Calu3 (cell line): Measurements from ENCODE around the gene OR2B2. TPM values are rescaled to one million over a fixed set of nuclear protein-coding genes. Genes with fewer than 3 reads are reported as not detected.
"Not testable (repeated sequence)": the region's sequence is repeated elsewhere in the genome, so short reads cannot be mapped to it uniquely, and the experiment has no call there.

Experiments
- BruUV-seq: library from RNA; stranded (reverse); fragments of 400-500 nt; replicated peaks from 2 replicates; lab custom pipeline; 2021; lab: Mats Ljungman, UMichigan
- CTCF ChIA-PET: fragments of 300-600 bp; sonication (Branson Sonifier 250); formaldehyde crosslinking; loops from one replicate; lab custom pipeline; 2022; ENCODE audit warnings: antibody characterized with exemption; lab: Charles Lee
- DNase-seq: peaks from one replicate; pipeline ENCODE4 v3.0.0; 2022
- H3K27ac Mint-ChIP-seq: one replicate; pipeline ENCODE4 v1.8.0; 2022; ENCODE audit warnings: mixed read lengths; ENCODE audit not compliant: unreplicated experiment
- H3K27me3 Mint-ChIP-seq: one replicate; pipeline ENCODE4 v1.8.0; 2022; ENCODE audit warnings: mixed read lengths; ENCODE audit not compliant: unreplicated experiment
- H3K36me3 Mint-ChIP-seq: one replicate; pipeline ENCODE4 v1.8.0; 2022; ENCODE audit warnings: mild to moderate bottlenecking, moderate library complexity, mixed read lengths; ENCODE audit not compliant: insufficient read depth, unreplicated experiment
- H3K4me1 Mint-ChIP-seq: one replicate; pipeline ENCODE4 v1.8.0; 2022; ENCODE audit warnings: mild to moderate bottlenecking, low read depth, mixed read lengths; ENCODE audit not compliant: unreplicated experiment
- H3K4me3 Mint-ChIP-seq: one replicate; pipeline ENCODE4 v1.8.0; 2022; ENCODE audit warnings: mild to moderate bottlenecking, low read depth, moderate library complexity, mixed read lengths; ENCODE audit not compliant: unreplicated experiment
- H3K9me3 Mint-ChIP-seq: one replicate; pipeline ENCODE4 v1.8.0; 2022; ENCODE audit warnings: low read depth, mixed read lengths; ENCODE audit not compliant: unreplicated experiment
- CTCF ChIP-seq: fragments of 200-600 bp; IDR thresholded peaks from one replicate; pipeline ENCODE4 v1.8.0; 2022; ENCODE audit warnings: antibody characterized with exemption; ENCODE audit not compliant: unreplicated experiment
- intact Hi-C: fragments of 100-400 bp; cut with micrococcal nuclease; formaldehyde crosslinking; loops from one replicate; pipeline ENCODE4 v1.10.0; 2022; ENCODE audit not compliant: unreplicated experiment
- total RNA-seq: library from RNA; stranded (reverse); gene quantifications from 2 replicates; pipeline ENCODE4 v1.2.3, GENCODE V29; 2022

OR2B2 gene
- total RNA-seq, 1 experiment from 2014 or later: not detected

- CTCF ChIA-PET: interaction anchor here (0.6 kb wide), 1 partner anchor 18 kb away, joined by 3 read pairs; no protein-coding TSS in a partner anchor
- Mint-ChIP-seq H3K27me3 (peaks cover 2% of the 10 kb centered on the region), H3K36me3 (no peaks in the 10 kb centered on the region), H3K9me3 (peaks cover 7% of the 10 kb centered on the region), H3K4me1 (peaks cover 2% of the 10 kb centered on the region), H3K4me3 (no peak overlapping the region), H3K27ac (no peak overlapping the region)
- BruUV-seq: no TSS peak
- DNase-seq: no peak
- intact Hi-C loops: no loop called here
- no peak for TF ChIP-seq CTCF
These were observed 36.0 kb upstream of the OR2B2 start for GRCh38 chr6:27948237-27948636.

GRCh38 chr6:27943072-27943471, 30.9 kb upstream of the OR2B2 start:
- CTCF ChIA-PET, DNase-seq, H3K27ac Mint-ChIP-seq, BruUV-seq, H3K36me3 Mint-ChIP-seq, intact Hi-C loops, H3K9me3 Mint-ChIP-seq: not testable (repeated sequence)
- peaks cover 11% of the 10 kb centered on the region for H3K27me3 Mint-ChIP-seq
- H3K4me3 Mint-ChIP-seq: peak overlapping the region; percentile 47
- H3K4me1 Mint-ChIP-seq: peaks cover 10% of the 10 kb centered on the region

- Mint-ChIP-seq H3K4me3 (no peak overlapping the region), H3K4me1 (peaks cover 10% of the 10 kb centered on the region), H3K27ac (no peak overlapping the region), H3K27me3 (peaks cover 17% of the 10 kb centered on the region), H3K9me3 (peaks cover 7% of the 10 kb centered on the region), H3K36me3 (no peaks in the 10 kb centered on the region)
- CTCF ChIA-PET: no interaction called here
- intact Hi-C loops: no loop called here
- no peak for TF ChIP-seq CTCF
- no peak for DNase-seq
- no TSS peak for BruUV-seq
These were observed 28.6 kb upstream of the OR2B2 start for GRCh38 chr6:27940766-27941165.

- no peaks in the 10 kb centered on the region for H3K36me3 Mint-ChIP-seq
- intact Hi-C loops: no loop called here
- no peak overlapping the region for H3K27ac Mint-ChIP-seq
- peaks cover 6% of the 10 kb centered on the region for H3K9me3 Mint-ChIP-seq
- no TSS peak for BruUV-seq
- DNase-seq: no peak
- H3K4me1 Mint-ChIP-seq: no peaks in the 10 kb centered on the region
- no peak for TF ChIP-seq CTCF
- CTCF ChIA-PET: no interaction called here
- H3K4me3 Mint-ChIP-seq: no peak overlapping the region
- no peaks in the 10 kb centered on the region for H3K27me3 Mint-ChIP-seq
These were observed 19.0 kb upstream of the OR2B2 start for GRCh38 chr6:27931209-27931608.

- DNase-seq, H3K9me3 Mint-ChIP-seq, BruUV-seq, H3K4me1 Mint-ChIP-seq, H3K36me3 Mint-ChIP-seq, H3K27me3 Mint-ChIP-seq, intact Hi-C loops, H3K27ac Mint-ChIP-seq, H3K4me3 Mint-ChIP-seq: not testable (repeated sequence)
- CTCF ChIA-PET: interaction anchor here (0.6 kb wide), 1 partner anchor 8 kb away, joined by 4 read pairs; no protein-coding TSS in a partner anchor
These were observed 17.7 kb upstream of the OR2B2 start for GRCh38 chr6:27929930-27930329.

GRCh38 chr6:27928041-27928440, 15.8 kb upstream of the OR2B2 start:
- H3K27me3 Mint-ChIP-seq, H3K4me1 Mint-ChIP-seq, CTCF ChIA-PET, H3K9me3 Mint-ChIP-seq, BruUV-seq, H3K36me3 Mint-ChIP-seq, H3K27ac Mint-ChIP-seq, DNase-seq, H3K4me3 Mint-ChIP-seq, intact Hi-C loops: not testable (repeated sequence)
